ENCODE results near the gene GPER1. TPM values are rescaled to one million over a fixed set of nuclear protein-coding genes. Genes with fewer than 3 reads are reported as not detected.

GPER1 gene
- total RNA-seq, 1 experiment from 2014 or later, result 2.9 TPM

DNA sequence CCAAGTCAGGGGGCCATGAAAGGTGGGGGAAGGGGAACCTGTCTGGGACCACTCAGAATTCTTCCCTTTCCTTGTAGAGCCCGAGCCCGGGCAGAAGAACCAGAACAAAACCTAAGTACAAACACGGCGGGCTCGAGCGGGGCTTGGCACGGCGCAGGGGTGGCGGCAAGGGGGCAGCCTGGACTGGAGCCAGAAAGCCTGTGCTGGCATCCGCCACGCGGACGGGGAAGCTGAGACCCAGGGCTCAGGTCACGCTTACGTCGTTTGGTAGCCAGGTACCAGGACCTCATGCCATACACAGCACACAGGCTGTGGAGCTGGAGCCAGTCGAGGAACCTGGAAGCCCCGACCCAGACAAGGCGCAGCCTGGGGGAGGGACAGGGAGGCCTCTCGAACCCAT, 6.6 kb upstream of the GPER1 start:
- in situ Hi-C loops (cut with HindIII; ENCODE audit: low pct_unique_long_range_greater_than_20kb, low sequenced_read_pairs) (no loop called here), intact Hi-C loops (cut with micrococcal nuclease; ENCODE audit: unreplicated experiment) (no loop called here)
- no peaks in the 10 kb centered on the region for H3K36me3 ChIP-seq (ENCODE audit: control insufficient read depth, insufficient read depth, low read length)
- DNase-seq (ENCODE audit: low read depth, low spot score) (no peak), ATAC-seq (0 out of 2 replicates have a peak, but pooled peaks have one; percentile 6)
- peaks cover 32% of the 10 kb centered on the region for H3K4me1 ChIP-seq (ENCODE audit: control insufficient read depth, insufficient read depth, low read length)
- no peaks in the 10 kb centered on the region for H3K9me3 ChIP-seq (ENCODE audit: control insufficient read depth, insufficient read depth, low read depth, low read length)
- POLR2A ChIA-PET, result no interaction called here
- no peak overlapping the region for H3K27ac ChIP-seq (ENCODE audit: low read length)
- H3K4me3 ChIP-seq (ENCODE audit: low read depth in 2 of 2, low read length in 2 of 2), result no peak overlapping the region
- TF ChIP-seq SIN3A (IDR thresholded peaks at IDR 0.05; ENCODE audit: borderline replicate concordance, insufficient read depth, low read depth, low read length) (no peak), POLR2AphosphoS5 (IDR thresholded peaks at IDR 0.05; ENCODE audit: low read depth, low read length) (no peak), TCF7L2 (IDR thresholded peaks at IDR 0.05; ENCODE audit: low read depth, low read length) (no peak), REST (IDR thresholded peaks at IDR 0.05; ENCODE audit: insufficient read depth in 1 of 2, low read depth in 2 of 2, low read length in 1 of 2) (no peak)
- TF ChIP-seq, protein P1, sequence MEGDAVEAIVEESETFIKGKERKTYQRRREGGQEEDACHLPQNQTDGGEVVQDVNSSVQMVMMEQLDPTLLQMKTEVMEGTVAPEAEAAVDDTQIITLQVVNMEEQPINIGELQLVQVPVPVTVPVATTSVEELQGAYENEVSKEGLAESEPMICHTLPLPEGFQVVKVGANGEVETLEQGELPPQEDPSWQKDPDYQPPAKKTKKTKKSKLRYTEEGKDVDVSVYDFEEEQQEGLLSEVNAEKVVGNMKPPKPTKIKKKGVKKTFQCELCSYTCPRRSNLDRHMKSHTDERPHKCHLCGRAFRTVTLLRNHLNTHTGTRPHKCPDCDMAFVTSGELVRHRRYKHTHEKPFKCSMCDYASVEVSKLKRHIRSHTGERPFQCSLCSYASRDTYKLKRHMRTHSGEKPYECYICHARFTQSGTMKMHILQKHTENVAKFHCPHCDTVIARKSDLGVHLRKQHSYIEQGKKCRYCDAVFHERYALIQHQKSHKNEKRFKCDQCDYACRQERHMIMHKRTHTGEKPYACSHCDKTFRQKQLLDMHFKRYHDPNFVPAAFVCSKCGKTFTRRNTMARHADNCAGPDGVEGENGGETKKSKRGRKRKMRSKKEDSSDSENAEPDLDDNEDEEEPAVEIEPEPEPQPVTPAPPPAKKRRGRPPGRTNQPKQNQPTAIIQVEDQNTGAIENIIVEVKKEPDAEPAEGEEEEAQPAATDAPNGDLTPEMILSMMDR (IDR thresholded peaks at IDR 0.05), result no peak
- CTCF ChIA-PET, result interaction anchor here (0.8 kb wide), 1 partner anchor 16 kb away, joined by 3 read pairs; no protein-coding TSS in a partner anchor
- no TSS peak for BruUV-seq (replicated peaks)
- no peaks in the 10 kb centered on the region for H3K27me3 ChIP-seq (ENCODE audit: control insufficient read depth, insufficient read depth, low read length)

GRCh38 chr7:1081931-1082401, 5.9 kb upstream of the GPER1 start:
- ChIA-PET POLR2A (no interaction called here), CTCF (interaction anchor here (0.8 kb wide), 1 partner anchor 16 kb away, joined by 3 read pairs; no protein-coding TSS in a partner anchor)
- H3K9me3 ChIP-seq (ENCODE audit: control insufficient read depth, insufficient read depth, low read depth, low read length), result no peaks in the 10 kb centered on the region
- H3K36me3 ChIP-seq (ENCODE audit: control insufficient read depth, insufficient read depth, low read length), result no peaks in the 10 kb centered on the region
- H3K4me3 ChIP-seq (ENCODE audit: low read depth in 2 of 2, low read length in 2 of 2), result no peak overlapping the region
- H3K27me3 ChIP-seq (ENCODE audit: control insufficient read depth, insufficient read depth, low read length), result no peaks in the 10 kb centered on the region
- no TSS peak for BruUV-seq (replicated peaks)
- ATAC-seq (0 out of 2 replicates have a peak, but pooled peaks have one; percentile 6), DNase-seq (ENCODE audit: low read depth, low spot score) (no peak)
- H3K4me1 ChIP-seq (ENCODE audit: control insufficient read depth, insufficient read depth, low read length), result peaks cover 33% of the 10 kb centered on the region
- in situ Hi-C loops (cut with HindIII; ENCODE audit: low pct_unique_long_range_greater_than_20kb, low sequenced_read_pairs), result no loop called here
- H3K27ac ChIP-seq (ENCODE audit: low read length), result no peak overlapping the region
- TF ChIP-seq REST (IDR thresholded peaks at IDR 0.05; ENCODE audit: insufficient read depth in 1 of 2, low read depth in 2 of 2, low read length in 1 of 2) (no peak), TCF7L2 (IDR thresholded peaks at IDR 0.05; ENCODE audit: low read depth, low read length) (no peak), SIN3A (IDR thresholded peaks at IDR 0.05; ENCODE audit: borderline replicate concordance, insufficient read depth, low read depth, low read length) (no peak), POLR2AphosphoS5 (IDR thresholded peaks at IDR 0.05; ENCODE audit: low read depth, low read length) (no peak)
- TF ChIP-seq, protein P1 (IDR thresholded peaks at IDR 0.05), result no peak
- intact Hi-C loops (cut with micrococcal nuclease; ENCODE audit: unreplicated experiment), result no loop called here

All from Panc1 (cell line).